Tibial nerve (tissue), 4 donors: ENCODE measurements around the gene CNPY1. TPM values are rescaled to one million over a fixed set of nuclear protein-coding genes. Genes with fewer than 3 reads are reported as not detected.

Source experiments
- DNase-seq, 2 donors: peaks; one replicate each; pipeline ENCODE4 v3.0.0-alpha.2; 2019; ENCODE audit warnings: low spot score in 2 of 2
- H3K27ac ChIP-seq, 4 donors: fragments of 200-600 bp; sonication (generic) in 3 of 4; one replicate each; pipeline ENCODE4 v1.5.1; 2017 to 2019; ENCODE audit warnings: mild to moderate bottlenecking in 1 of 4
- H3K27me3 ChIP-seq, 2 donors: fragments of 200-600 bp; sonication (generic) in 1 of 2; one replicate each; pipeline versions ENCODE4 v1.5.1 to v1.6.0; 2017 to 2019
- H3K36me3 ChIP-seq, 3 donors: fragments of 200-600 bp; sonication (generic); one replicate each; pipeline ENCODE4 v1.5.1; 2018 to 2019
- H3K4me1 ChIP-seq, 4 donors: fragments of 200-600 bp; sonication (generic) in 3 of 4; one replicate each; pipeline ENCODE4 v1.5.1; 2017 to 2019
- H3K4me3 ChIP-seq, 4 donors: fragments of 200-600 bp; sonication (generic) in 3 of 4; one replicate each; pipeline ENCODE4 v1.5.1; 2017 to 2019; ENCODE audit warnings: mild to moderate bottlenecking in 1 of 4, moderate library complexity in 1 of 4
- H3K9me3 ChIP-seq, 4 donors: fragments of 200-600 bp; sonication (generic) in 3 of 4; one replicate each; pipeline ENCODE4 v1.5.1; 2017 to 2019
- EP300 ChIP-seq, 2 donors: sonication (generic); formaldehyde crosslinking; IDR thresholded peaks; one replicate each; pipeline ENCODE4 v1.6.1; 2017; ENCODE audit warnings: antibody characterized with exemption in 2 of 2, mild to moderate bottlenecking in 1 of 2
- POLR2A ChIP-seq, 2 donors: fragments of 450-650 bp; IDR thresholded peaks; one replicate each; pipeline ENCODE4 v1.6.1; 2017; ENCODE audit warnings: antibody characterized with exemption in 2 of 2, mild to moderate bottlenecking in 2 of 2, moderate library complexity in 2 of 2
- WGBS, 2 donors: methylation state at CpG; one replicate each; pipeline ENCODE4 v1.1.5; 2018; 5-methylcytosine and 5-hydroxymethylcytosine counted together
- total RNA-seq, 4 donors: library from RNA; depleted of rRNA; stranded (reverse); fragments of >200 nt; gene quantifications; one replicate each; pipeline ENCODE4 v1.1.0, GENCODE V29; 2016
- TF ChIP-seq, protein P1 (sequence below), 5 experiments: fragments of 200-600 bp in 3 of 5; fragments of 450-650 bp in 2 of 5; sonication (generic) in 3 of 5; IDR thresholded peaks; one replicate each; pipeline ENCODE4 v1.5.1; 2016 to 2019; ENCODE audit warnings: antibody characterized with exemption in 5 of 5, mild to moderate bottlenecking in 3 of 5, moderate library complexity in 2 of 5

CNPY1 gene
- total RNA-seq, 4 donors from 2014 or later = 0.30 TPM; not detected in 3

- Histone ChIP-seq H3K4me3 (no peak overlapping the region), H3K27ac (no peak overlapping the region), H3K27me3 (no peaks in the 10 kb centered on the region), H3K36me3 (no peaks in the 10 kb centered on the region), H3K4me1 (no peaks in the 10 kb centered on the region), H3K9me3 (peaks cover 0 to 12% (median 0%) of the 10 kb centered on the region in 4 donors)
- TF ChIP-seq, protein P1, sequence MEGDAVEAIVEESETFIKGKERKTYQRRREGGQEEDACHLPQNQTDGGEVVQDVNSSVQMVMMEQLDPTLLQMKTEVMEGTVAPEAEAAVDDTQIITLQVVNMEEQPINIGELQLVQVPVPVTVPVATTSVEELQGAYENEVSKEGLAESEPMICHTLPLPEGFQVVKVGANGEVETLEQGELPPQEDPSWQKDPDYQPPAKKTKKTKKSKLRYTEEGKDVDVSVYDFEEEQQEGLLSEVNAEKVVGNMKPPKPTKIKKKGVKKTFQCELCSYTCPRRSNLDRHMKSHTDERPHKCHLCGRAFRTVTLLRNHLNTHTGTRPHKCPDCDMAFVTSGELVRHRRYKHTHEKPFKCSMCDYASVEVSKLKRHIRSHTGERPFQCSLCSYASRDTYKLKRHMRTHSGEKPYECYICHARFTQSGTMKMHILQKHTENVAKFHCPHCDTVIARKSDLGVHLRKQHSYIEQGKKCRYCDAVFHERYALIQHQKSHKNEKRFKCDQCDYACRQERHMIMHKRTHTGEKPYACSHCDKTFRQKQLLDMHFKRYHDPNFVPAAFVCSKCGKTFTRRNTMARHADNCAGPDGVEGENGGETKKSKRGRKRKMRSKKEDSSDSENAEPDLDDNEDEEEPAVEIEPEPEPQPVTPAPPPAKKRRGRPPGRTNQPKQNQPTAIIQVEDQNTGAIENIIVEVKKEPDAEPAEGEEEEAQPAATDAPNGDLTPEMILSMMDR (IDR thresholded peaks at IDR 0.05) = no peak
- no peak for TF ChIP-seq POLR2A (IDR thresholded peaks at IDR 0.05)
- no peak for DNase-seq
- 91% methylated on average over 8 of the region's 8 CpGs for WGBS, 2 donors
These were observed 12.0 kb upstream of the CNPY1 start for GRCh38 chr7:155558351-155558750.

DNA sequence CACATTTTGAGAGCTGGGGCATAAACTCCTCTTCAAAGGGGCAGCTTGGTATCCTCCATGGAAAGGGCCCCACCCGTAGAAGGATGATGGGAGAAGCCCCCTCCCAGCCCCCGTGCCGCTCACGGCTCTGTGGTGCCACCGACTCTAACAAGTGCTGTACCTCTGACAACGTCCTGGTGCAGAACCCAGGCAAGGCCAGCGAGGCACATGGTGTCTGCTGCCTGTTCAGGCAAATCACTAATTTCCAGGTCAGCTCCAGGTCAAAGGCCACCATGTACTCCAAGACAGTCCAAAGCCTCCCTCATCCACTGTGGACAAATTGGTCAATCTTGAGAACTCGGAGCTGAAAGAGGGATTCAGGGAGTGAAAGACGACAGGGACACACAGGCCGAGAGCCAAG is 11.4 kb upstream of the CNPY1 start:
- H3K4me3 ChIP-seq = no peak overlapping the region
- WGBS, 2 donors = 77 to 87% methylated on average over 8 to 10 of the region's 10 CpGs
- DNase-seq = no peak
- TF ChIP-seq EP300 (IDR thresholded peaks at IDR 0.05) (no peak), POLR2A (IDR thresholded peaks at IDR 0.05) (no peak)
- TF ChIP-seq, protein P1 (IDR thresholded peaks at IDR 0.05) = no peak
- no peaks in the 10 kb centered on the region for H3K4me1 ChIP-seq
- H3K36me3 ChIP-seq = no peaks in the 10 kb centered on the region
- no peaks in the 10 kb centered on the region for H3K27me3 ChIP-seq
- H3K27ac ChIP-seq = no peak overlapping the region
- H3K9me3 ChIP-seq = peaks cover 0 to 16% (median 0%) of the 10 kb centered on the region in 4 donors

DNA sequence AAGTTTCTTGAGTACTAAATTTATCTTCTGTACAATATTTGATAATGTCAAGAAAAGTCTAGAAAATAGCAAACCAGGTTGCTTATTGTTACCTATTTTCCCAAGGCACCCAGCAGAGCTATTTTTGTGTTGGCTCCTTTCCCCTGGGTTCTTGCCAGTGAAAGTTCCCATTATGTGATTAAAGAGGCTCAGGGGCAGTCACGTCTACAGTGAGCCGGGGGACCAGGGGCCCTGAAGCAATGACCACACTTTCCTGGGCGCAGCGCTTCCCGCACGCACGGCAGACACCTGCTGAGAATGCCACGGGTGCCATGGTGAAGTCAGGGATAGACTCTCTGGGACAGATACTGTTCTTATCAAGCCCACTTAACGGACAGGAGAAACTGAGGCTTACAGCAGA is 10.4 kb upstream of the CNPY1 start:
- H3K27me3 ChIP-seq = no peaks in the 10 kb centered on the region
- DNase-seq = no peak
- H3K36me3 ChIP-seq = no peaks in the 10 kb centered on the region
- H3K4me1 ChIP-seq = no peaks in the 10 kb centered on the region
- H3K9me3 ChIP-seq = peaks cover 0 to 25% (median 0%) of the 10 kb centered on the region in 4 donors
- 77 to 83% methylated on average over 9 of the region's 9 CpGs for WGBS, 2 donors
- H3K4me3 ChIP-seq = no peak overlapping the region
- TF ChIP-seq EP300 (IDR thresholded peaks at IDR 0.05) (no peak), POLR2A (IDR thresholded peaks at IDR 0.05) (no peak)
- TF ChIP-seq, protein P1 (IDR thresholded peaks at IDR 0.05) = no peak
- no peak overlapping the region for H3K27ac ChIP-seq

DNA sequence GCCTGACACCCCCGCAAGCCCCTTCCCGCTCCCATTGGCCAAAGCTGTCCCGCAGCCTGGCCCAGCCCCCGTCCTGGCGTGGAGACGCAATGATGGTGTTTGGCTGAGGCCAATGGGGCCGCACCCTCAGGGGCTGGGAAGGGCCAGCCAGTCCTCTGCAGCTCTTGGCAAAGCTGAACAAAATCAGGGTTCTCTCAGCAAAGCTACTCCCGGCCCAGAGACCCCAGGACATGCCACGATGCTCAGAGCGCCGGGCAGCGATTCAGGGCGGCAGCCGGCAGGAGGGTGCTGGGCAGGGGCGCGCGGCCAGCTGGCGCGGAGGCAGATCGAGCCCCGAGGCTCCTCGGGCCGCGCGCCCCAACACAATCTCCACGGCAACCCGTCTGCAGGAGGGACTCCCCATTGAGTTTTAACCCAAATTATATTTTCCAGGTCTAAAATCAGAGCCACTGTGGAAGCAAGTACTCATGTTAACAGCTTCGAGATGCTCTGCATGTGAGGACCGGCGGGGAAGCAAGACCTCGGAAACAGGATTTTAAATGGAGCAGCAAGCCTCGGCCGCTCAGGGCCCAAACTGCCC is 8.8 kb upstream of the CNPY1 start:
- no peak overlapping the region for H3K4me3 ChIP-seq
- TF ChIP-seq POLR2A (IDR thresholded peaks at IDR 0.05) (no peak), EP300 (IDR thresholded peaks at IDR 0.05) (no peak)
- TF ChIP-seq, protein P1 (IDR thresholded peaks at IDR 0.05) = no peak
- H3K27ac ChIP-seq = no peak overlapping the region
- no peaks in the 10 kb centered on the region for H3K4me1 ChIP-seq
- H3K36me3 ChIP-seq = no peaks in the 10 kb centered on the region
- DNase-seq = no peak
- WGBS, 2 donors = 90 to 92% methylated on average over 33 of the region's 33 CpGs
- H3K27me3 ChIP-seq = no peaks in the 10 kb centered on the region
- H3K9me3 ChIP-seq = peaks cover 0 to 30% (median 0%) of the 10 kb centered on the region in 4 donors

GRCh38 chr7:155553871-155554270 is 7.5 kb upstream of the CNPY1 start:
- 81 to 89% methylated on average over 3 of the region's 3 CpGs for WGBS, 2 donors
- no peak for TF ChIP-seq EP300 (IDR thresholded peaks at IDR 0.05)
- TF ChIP-seq, protein P1 (IDR thresholded peaks at IDR 0.05) = no peak
- TF ChIP-seq POLR2A (IDR thresholded peaks at IDR 0.05) = no peak
- DNase-seq = no peak
- no peaks in the 10 kb centered on the region for H3K27me3 ChIP-seq
- H3K4me3 ChIP-seq = no peak overlapping the region
- peaks cover 0 to 30% (median 0%) of the 10 kb centered on the region in 4 donors for H3K9me3 ChIP-seq
- H3K36me3 ChIP-seq = no peaks in the 10 kb centered on the region
- no peak overlapping the region for H3K27ac ChIP-seq
- no peaks in the 10 kb centered on the region for H3K4me1 ChIP-seq
